ENCODE measurements around the gene ST6GALNAC4. TPM values are rescaled to one million over a fixed set of nuclear protein-coding genes. Genes with fewer than 3 reads are reported as not detected.

Gene ST6GALNAC4
- 17.1 to 25.6 TPM (median 20.9 TPM) in 5 replicates for total RNA-seq (2022; extraction: Qiagen RNA extraction; ENCODE audit: low read depth)

GRCh38 chr9:127916720-127917581, at the start of gene ST6GALNAC4:
Gene ST6GALNAC4 (minus strand): TSS chr9:127917041. CDS start chr9:127916419, 622 bp downstream.

GRCh38 chr9:127937388-127938297, 20.8 kb upstream of the ST6GALNAC4 start, which contains the start of gene DPM2:
Gene DPM2 (minus strand): TSS chr9:127937854. CDS start chr9:127937820, 34 bp downstream.

GRCh38 chr9:127930231-127931091, 13.6 kb upstream of the ST6GALNAC4 start, which contains the start of gene PIP5KL1:
Gene PIP5KL1 (minus strand): TSS chr9:127930777. CDS start chr9:127930752, 25 bp downstream.

GRCh38 chr9:127899128-127899943, 17.5 kb downstream of the ST6GALNAC4 start, which contains the start of gene ST6GALNAC6:
Gene ST6GALNAC6 (minus strand): TSS chr9:127899603. CDS start chr9:127897981, 1,622 bp downstream.

GRCh38 chr9:127877566-127877998, 39.3 kb downstream of the ST6GALNAC4 start, which contains the start of gene AK1:
Gene AK1 (minus strand): TSS chr9:127877675. CDS start chr9:127874617, 3,058 bp downstream.

Other genes with a start within 250 kb of the ST6GALNAC4 start
- gene CFAP157, start 210.1 kb downstream of the ST6GALNAC4 start, total RNA-seq (2022; extraction: Qiagen RNA extraction; ENCODE audit: low read depth): 0.04 to 0.11 TPM (median 0.05 TPM) in 4 of 5 replicates, not detected in the other
- 10.4 to 17.0 TPM (median 14.5 TPM) in 5 replicates for gene PTRH1, start 201.4 kb downstream of the ST6GALNAC4 start, total RNA-seq (2022; extraction: Qiagen RNA extraction; ENCODE audit: low read depth)
- gene TTC16, start 201.0 kb downstream of the ST6GALNAC4 start, total RNA-seq (2022; extraction: Qiagen RNA extraction; ENCODE audit: low read depth): 0.03 TPM in 1 of 5 replicates, not detected in the others
- 10.2 to 14.7 TPM (median 13.1 TPM) in 5 replicates for gene TOR2A, start 181.7 kb downstream of the ST6GALNAC4 start, total RNA-seq (2022; extraction: Qiagen RNA extraction; ENCODE audit: low read depth)
- gene SH2D3C, start 138.4 kb downstream of the ST6GALNAC4 start, total RNA-seq (2022; extraction: Qiagen RNA extraction; ENCODE audit: low read depth): 0.07 to 0.17 TPM (median 0.16 TPM) in 4 of 5 replicates, not detected in the other
- 44.7 to 54.0 TPM (median 46.4 TPM) in 5 replicates for gene CDK9, start 131.0 kb downstream of the ST6GALNAC4 start, total RNA-seq (2022; extraction: Qiagen RNA extraction; ENCODE audit: low read depth)
- gene FPGS, start 114.2 kb downstream of the ST6GALNAC4 start, total RNA-seq (2022; extraction: Qiagen RNA extraction; ENCODE audit: low read depth): 46.1 to 53.7 TPM (median 48.9 TPM) in 5 replicates
- 0.09 to 0.34 TPM (median 0.14 TPM) in 5 replicates for gene ENG, start 62.4 kb downstream of the ST6GALNAC4 start, total RNA-seq (2022; extraction: Qiagen RNA extraction; ENCODE audit: low read depth)
- gene AK1, start 39.4 kb downstream of the ST6GALNAC4 start, total RNA-seq (2022; extraction: Qiagen RNA extraction; ENCODE audit: low read depth): 41.4 to 79.4 TPM (median 65.1 TPM) in 5 replicates
- 21.8 to 27.1 TPM (median 24.2 TPM) in 5 replicates for gene ST6GALNAC6, start 17.4 kb downstream of the ST6GALNAC4 start, total RNA-seq (2022; extraction: Qiagen RNA extraction; ENCODE audit: low read depth)
- gene PIP5KL1, start 13.7 kb upstream of the ST6GALNAC4 start, total RNA-seq (2022; extraction: Qiagen RNA extraction; ENCODE audit: low read depth): 2.0 to 2.6 TPM (median 2.1 TPM) in 5 replicates
- 40.9 to 50.0 TPM (median 44.0 TPM) in 5 replicates for gene DPM2, start 20.8 kb upstream of the ST6GALNAC4 start, total RNA-seq (2022; extraction: Qiagen RNA extraction; ENCODE audit: low read depth)
- 68.8 to 103 TPM (median 83.0 TPM) in 5 replicates for gene EEIG1, start 63.9 kb upstream of the ST6GALNAC4 start, total RNA-seq (2022; extraction: Qiagen RNA extraction; ENCODE audit: low read depth)
- 4.3 to 8.2 TPM (median 7.0 TPM) in 5 replicates for gene NAIF1, start 150.3 kb upstream of the ST6GALNAC4 start, total RNA-seq (2022; extraction: Qiagen RNA extraction; ENCODE audit: low read depth)
- 8.0 to 10.0 TPM (median 8.7 TPM) in 5 replicates for gene SLC25A25, start 151.2 kb upstream of the ST6GALNAC4 start, total RNA-seq (2022; extraction: Qiagen RNA extraction; ENCODE audit: low read depth)
- 77.0 to 110 TPM (median 89.7 TPM) in 5 replicates for gene PTGES2, start 210.7 kb upstream of the ST6GALNAC4 start, total RNA-seq (2022; extraction: Qiagen RNA extraction; ENCODE audit: low read depth)
- gene LCN2, start 232.4 kb upstream of the ST6GALNAC4 start, total RNA-seq (2022; extraction: Qiagen RNA extraction; ENCODE audit: low read depth): 2.2 to 6.1 TPM (median 3.3 TPM) in 5 replicates
- gene BBLN, start 243.2 kb upstream of the ST6GALNAC4 start, total RNA-seq (2022; extraction: Qiagen RNA extraction; ENCODE audit: low read depth): 35.7 to 64.3 TPM (median 54.3 TPM) in 5 replicates